H9 (cell line): ENCODE data around the gene NRXN3. TPM values are rescaled to one million over a fixed set of nuclear protein-coding genes. Genes with fewer than 3 reads are reported as not detected.

Source experiments
- DNase-seq: peaks from one replicate; pipeline ENCODE4 v3.0.0-alpha.2; 2017
- H2AFZ ChIP-seq: one replicate; pipeline ENCODE4 v1.6.1; 2013; ENCODE audit warnings: mild to moderate bottlenecking, low read length, control low read depth, moderate library complexity
- H2AK5ac ChIP-seq: 2 replicates; pipeline ENCODE4 v1.6.1; 2013; ENCODE audit warnings: low read length, control low read depth, mixed read lengths; ENCODE audit not compliant: insufficient read length
- H2BK120ac ChIP-seq: one replicate; pipeline ENCODE4 v1.6.1; 2013; ENCODE audit warnings: low read depth, mild to moderate bottlenecking, low read length, control low read depth, inconsistent platforms; ENCODE audit not compliant: poor library complexity, severe bottlenecking
- H2BK12ac ChIP-seq: 2 replicates; pipeline ENCODE4 v1.6.1; 2013; ENCODE audit warnings: low read length, control low read depth, mixed read lengths, low read depth; ENCODE audit not compliant: insufficient read length
- H2BK15ac ChIP-seq: 2 replicates; pipeline ENCODE4 v1.6.1; 2013; ENCODE audit warnings: low read depth, low read length, control low read depth
- H2BK20ac ChIP-seq: one replicate; pipeline ENCODE4 v1.6.1; 2013; ENCODE audit warnings: low read depth, mild to moderate bottlenecking, low read length, control low read depth, inconsistent platforms; ENCODE audit not compliant: poor library complexity, severe bottlenecking
- H2BK5ac ChIP-seq: 2 replicates; pipeline ENCODE4 v1.6.1; 2013; ENCODE audit warnings: low read length, control low read depth, mixed read lengths; ENCODE audit not compliant: insufficient read length
- H3K14ac ChIP-seq: 2 replicates; pipeline ENCODE4 v1.6.1; 2013; ENCODE audit warnings: low read length, control low read depth; ENCODE audit not compliant: insufficient read depth
- H3K18ac ChIP-seq: 2 replicates; pipeline ENCODE4 v1.6.1; 2013; ENCODE audit warnings: low read depth, mild to moderate bottlenecking, mixed read lengths, low read length, control low read depth; ENCODE audit not compliant: insufficient read length
- H3K23ac ChIP-seq: 2 replicates; pipeline ENCODE4 v1.6.1; 2013; ENCODE audit warnings: low read length, control low read depth, mixed read lengths, low read depth; ENCODE audit not compliant: insufficient read length
- H3K23me2 ChIP-seq: 2 replicates; pipeline ENCODE4 v1.6.1; 2013; ENCODE audit warnings: low read depth, mild to moderate bottlenecking, mixed read lengths, low read length, control low read depth; ENCODE audit not compliant: insufficient read length, poor library complexity, severe bottlenecking
- H3K27ac ChIP-seq: 2 replicates; pipeline ENCODE4 v1.5.1; 2013; ENCODE audit warnings: low read length, control low read depth, mixed read lengths, low read depth; ENCODE audit not compliant: insufficient read length
- H3K27me3 ChIP-seq: 2 replicates; pipeline ENCODE4 v1.6.1; 2013; ENCODE audit warnings: low read length, control low read depth, inconsistent platforms; ENCODE audit not compliant: insufficient read depth
- H3K4ac ChIP-seq: 2 replicates; pipeline ENCODE4 v1.6.1; 2013; ENCODE audit warnings: low read depth, mild to moderate bottlenecking, control low read depth, inconsistent platforms, low read length, moderate library complexity
- H3K4me1 ChIP-seq: 2 replicates; pipeline ENCODE4 v1.6.1; 2013; ENCODE audit warnings: low read length, control low read depth, inconsistent platforms; ENCODE audit not compliant: insufficient read depth
- H3K4me2 ChIP-seq: 2 replicates; pipeline ENCODE4 v1.6.1; 2013; ENCODE audit warnings: low read length, control low read depth, mixed read lengths; ENCODE audit not compliant: insufficient read length, insufficient read depth
- H3K56ac ChIP-seq: 2 replicates; pipeline ENCODE4 v1.6.1; 2013; ENCODE audit warnings: low read depth, mild to moderate bottlenecking, mixed read lengths, low read length, control low read depth; ENCODE audit not compliant: insufficient read length
- H3K79me1 ChIP-seq: 2 replicates; pipeline ENCODE4 v1.6.1; 2013; ENCODE audit warnings: low read depth, mild to moderate bottlenecking, moderate library complexity, low read length, control low read depth, inconsistent platforms; ENCODE audit not compliant: insufficient read depth, poor library complexity, severe bottlenecking
- H3K79me2 ChIP-seq: 2 replicates; pipeline ENCODE4 v1.6.1; 2013; ENCODE audit warnings: low read length, control low read depth, inconsistent platforms; ENCODE audit not compliant: insufficient read depth
- H3K9ac ChIP-seq: 2 replicates; pipeline ENCODE4 v1.6.1; 2013; ENCODE audit warnings: low read length, control low read depth, mixed read lengths; ENCODE audit not compliant: insufficient read length; ENCODE audit errors: extremely low read depth
- H3K9me3 ChIP-seq: one replicate; pipeline ENCODE4 v1.6.1; 2013; ENCODE audit warnings: low read depth, low read length, inconsistent platforms; ENCODE audit not compliant: control insufficient read depth
- H3T11ph ChIP-seq: one replicate; pipeline ENCODE4 v1.6.1; 2013; ENCODE audit warnings: mild to moderate bottlenecking, low read length, control low read depth, inconsistent platforms
- H4K20me1 ChIP-seq: one replicate; pipeline ENCODE4 v1.6.1; 2013; ENCODE audit not compliant: control insufficient read depth, insufficient read length, insufficient read depth
- H4K5ac ChIP-seq: 2 replicates; pipeline ENCODE4 v1.6.1; 2013; ENCODE audit warnings: low read depth, mild to moderate bottlenecking, mixed read lengths, low read length, control low read depth; ENCODE audit not compliant: insufficient read length
- H4K8ac ChIP-seq: replicated peaks from 2 replicates; pipeline ENCODE4 v1.6.1; 2013; ENCODE audit warnings: low read length, control low read depth, mixed read lengths, low read depth; ENCODE audit not compliant: insufficient read length
- H4K91ac ChIP-seq: 2 replicates; pipeline ENCODE4 v1.6.1; 2013; ENCODE audit warnings: low read depth, mild to moderate bottlenecking, moderate library complexity, mixed read lengths, low read length, control low read depth; ENCODE audit not compliant: insufficient read length
- H3K27ac Mint-ChIP-seq, 3 experiments: 2 replicates in 2 of 3; 3 replicates in 1 of 3; pipeline ENCODE4 v1.8.0; 2020 to 2021; ENCODE audit warnings: mixed read lengths in 3 of 3, mild to moderate bottlenecking in 1 of 3, moderate library complexity in 1 of 3
- H3K27me3 Mint-ChIP-seq: 2 replicates; pipeline ENCODE4 v1.8.0; 2021; ENCODE audit warnings: low read depth, mild to moderate bottlenecking, moderate library complexity, mixed read lengths
- H3K36me3 Mint-ChIP-seq, 3 experiments: 2 replicates in 2 of 3; 3 replicates in 1 of 3; pipeline ENCODE4 v1.8.0; 2020 to 2021; ENCODE audit warnings: low read depth in 3 of 3, mixed read lengths in 3 of 3; ENCODE audit not compliant: insufficient read depth in 1 of 3
- H3K4me1 Mint-ChIP-seq, 2 experiments: 2 replicates each; pipeline ENCODE4 v1.8.0; 2020; ENCODE audit warnings: mixed read lengths in 2 of 2
- H3K4me3 Mint-ChIP-seq, 2 experiments: 2 replicates in 1 of 2; 3 replicates in 1 of 2; pipeline ENCODE4 v1.8.0; 2020 to 2021; ENCODE audit warnings: mild to moderate bottlenecking in 2 of 2, mixed read lengths in 2 of 2, moderate library complexity in 1 of 2
- H3K9me3 Mint-ChIP-seq, 2 experiments: 2 replicates in 1 of 2; 3 replicates in 1 of 2; pipeline ENCODE4 v1.8.0; 2020; ENCODE audit warnings: mild to moderate bottlenecking in 2 of 2, mixed read lengths in 2 of 2, moderate library complexity in 1 of 2
- CTCF ChIP-seq: fragments of 200-600 bp; sonication (generic); conservative IDR thresholded peaks from 3 replicates; pipeline ENCODE4 v1.8.0; 2021; ENCODE audit warnings: antibody characterized with exemption, mild to moderate bottlenecking
- WGBS: extraction: QIAGEN DNeasy Blood & Tissue Kit; methylation state at CpG from one replicate; pipeline ENCODE4 v1.1.7; 2013; ENCODE audit warnings: missing lambda C conversion rate, low lambda C conversion rate, mixed read lengths; ENCODE audit not compliant: insufficient read length; ENCODE audit errors: extremely low coverage; 5-methylcytosine and 5-hydroxymethylcytosine counted together
- total RNA-seq: library from RNA; stranded (reverse); gene quantifications from 2 replicates; pipeline ENCODE4 v1.2.1, GENCODE V29; 2021

The NRXN3 gene
- total RNA-seq, 1 experiment from 2014 or later = 1.8 TPM

DNA sequence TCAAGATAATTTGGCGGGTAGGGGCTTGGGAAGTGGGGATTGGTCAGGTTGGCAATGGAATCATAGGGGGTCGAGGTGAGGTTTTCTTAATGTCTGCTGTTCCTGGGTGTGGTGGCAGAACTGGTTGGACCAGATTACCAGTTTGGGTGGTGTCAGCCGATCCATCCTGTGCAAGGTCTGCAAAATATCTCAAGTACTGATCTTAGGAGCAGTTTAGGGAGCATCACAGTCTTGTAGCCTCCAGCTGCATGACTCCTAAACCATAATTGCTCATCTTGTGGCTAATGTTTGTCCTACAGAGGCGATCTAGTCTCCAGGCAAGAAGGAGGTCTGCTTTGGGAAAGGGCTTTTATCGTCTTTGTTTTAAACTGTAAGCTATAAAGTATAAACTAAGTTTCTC, 1172.8 kb downstream of the NRXN3 start:
- no peak overlapping the region for H3K27ac Mint-ChIP-seq
- Histone ChIP-seq H3K79me1 (no peaks in the 10 kb centered on the region), H3K56ac (no peak overlapping the region), H2AK5ac (no peak overlapping the region), H3K23ac (no peak overlapping the region), H3K79me2 (no peaks in the 10 kb centered on the region), H3T11ph (no peak overlapping the region), H3K9ac (no peak overlapping the region), H3K27ac (no peak overlapping the region), H3K14ac (no peak overlapping the region), H2AFZ (no peak overlapping the region), H4K20me1 (no peaks in the 10 kb centered on the region), H2BK15ac (no peak overlapping the region), H3K18ac (no peak overlapping the region), H4K5ac (no peak overlapping the region), H3K23me2 (no peaks in the 10 kb centered on the region), H3K4ac (no peak overlapping the region), H3K9me3 (no peaks in the 10 kb centered on the region), H2BK12ac (no peak overlapping the region), H3K4me1 (peaks cover 6% of the 10 kb centered on the region; the same call in 1 of the 2 replicates), H3K4me2 (no peak overlapping the region), H4K91ac (no peak overlapping the region), H2BK20ac (no peak overlapping the region), H3K27me3 (no peaks in the 10 kb centered on the region), H2BK5ac (no peak overlapping the region), H4K8ac (no peak overlapping the region), H2BK120ac (no peak overlapping the region)
- peaks cover 35 to 36% of the 10 kb centered on the region in 2 experiments for H3K4me1 Mint-ChIP-seq
- H3K4me3 Mint-ChIP-seq = no peak overlapping the region
- no peak for TF ChIP-seq CTCF
- H3K36me3 Mint-ChIP-seq = 0 out of 7 replicates have a peak, but pooled peaks cover 0 to under 1% (median 0%) of the 10 kb centered on the region in 3 experiments
- WGBS = no CpG with 5 or more reads among the region's 5 CpGs
- no peaks in the 10 kb centered on the region for H3K27me3 Mint-ChIP-seq
- no peak for DNase-seq
- H3K9me3 Mint-ChIP-seq = no peaks in the 10 kb centered on the region
